ENCODE measurements around the gene TEX2. TPM values are rescaled to one million over a fixed set of nuclear protein-coding genes. Genes with fewer than 3 reads are reported as not detected.
"Not testable (repeated sequence)": the region's sequence is repeated elsewhere in the genome, so short reads cannot be mapped to it uniquely, and the experiment has no call there.

TEX2 gene
- total RNA-seq, 1 donor from 2014 or later, result 34.9 TPM

GRCh38 chr17:64208656-64209055 is 54.4 kb downstream of the TEX2 start:
- DNase-seq, result not testable (repeated sequence)

GRCh38 chr17:64205804-64206203 is 57.3 kb downstream of the TEX2 start:
- no peak for DNase-seq

GRCh38 chr17:64203630-64204029 is 59.4 kb downstream of the TEX2 start:
- no peak for DNase-seq

GRCh38 chr17:64202683-64203344 is 60.2 kb downstream of the TEX2 start:
- DNase-seq, result peak; percentile 46

- DNase-seq, result no peak
Observed at GRCh38 chr17:64200080-64201032, 62.7 kb downstream of the TEX2 start.

GRCh38 chr17:64198331-64199090 is 64.5 kb downstream of the TEX2 start:
- no peak for DNase-seq

- peak; percentile 64 for DNase-seq
Observed at GRCh38 chr17:64196601-64197000, 66.5 kb downstream of the TEX2 start.

- DNase-seq, result no peak
Observed at GRCh38 chr17:64193561-64193960, 69.5 kb downstream of the TEX2 start.

- no peak for DNase-seq
Observed at GRCh38 chr17:64192589-64192988, 70.5 kb downstream of the TEX2 start.

GRCh38 chr17:64190472-64190871 is 72.6 kb downstream of the TEX2 start:
- DNase-seq, result peak; percentile 27

GRCh38 chr17:64188088-64188487 is 75.0 kb downstream of the TEX2 start:
- DNase-seq, result no peak

GRCh38 chr17:64187093-64187895 is 75.8 kb downstream of the TEX2 start:
- no peak for DNase-seq

- DNase-seq, result no peak
Observed at GRCh38 chr17:64186171-64187092, 76.6 kb downstream of the TEX2 start.

GRCh38 chr17:64185557-64185956 is 77.5 kb downstream of the TEX2 start:
- not testable (repeated sequence) for DNase-seq

GRCh38 chr17:64185101-64185500 is 78.0 kb downstream of the TEX2 start:
- DNase-seq, result no peak

GRCh38 chr17:64183815-64184214 is 79.2 kb downstream of the TEX2 start:
- peak; percentile 31 for DNase-seq

- no peak for DNase-seq
Observed at GRCh38 chr17:64182325-64183012, 80.6 kb downstream of the TEX2 start.

- peak; percentile 76 for DNase-seq
Observed at GRCh38 chr17:64180089-64181073, 82.7 kb downstream of the TEX2 start.

- not testable (repeated sequence) for DNase-seq
Observed at GRCh38 chr17:64179024-64179423, 84.0 kb downstream of the TEX2 start.
